Keratinocyte (primary cell): Measurements from ENCODE around the gene CYP26A1. TPM values are rescaled to one million over a fixed set of nuclear protein-coding genes. Genes with fewer than 3 reads are reported as not detected.

ENCODE experiments used
- DNase-seq: peaks from one replicate; pipeline ENCODE4 v3.0.0-alpha.2; 2011; ENCODE audit warnings: low read depth, missing footprints, low spot score
- FAIRE-seq: peaks from 2 replicates; lab custom pipeline; 2011; peaks lifted over from hg19 to GRCh38; lab: Jason Lieb, UNC
- H2AFZ ChIP-seq: 2 replicates; pipeline ENCODE4 v1.6.0; 2012; ENCODE audit warnings: low read length, control low read depth, inconsistent platforms; ENCODE audit not compliant: control insufficient read depth
- H3K27ac ChIP-seq: 2 replicates; pipeline ENCODE4 v1.5.1; 2011; ENCODE audit warnings: low read length; ENCODE audit not compliant: control insufficient read depth, insufficient read depth
- H3K27me3 ChIP-seq: 3 replicates; pipeline ENCODE4 v1.6.0; 2011; ENCODE audit warnings: low read length; ENCODE audit not compliant: control insufficient read depth, insufficient read depth; ENCODE audit errors: extremely low read depth
- H3K36me3 ChIP-seq, 2 experiments: 2 replicates in 1 of 2; 3 replicates in 1 of 2; pipeline ENCODE4 v1.5.1; 2011; ENCODE audit warnings: low read length in 2 of 2, mild to moderate bottlenecking in 1 of 2; ENCODE audit not compliant: control insufficient read depth in 2 of 2, insufficient read depth in 2 of 2; ENCODE audit errors: extremely low read depth in 1 of 2
- H3K4me1 ChIP-seq: 3 replicates; pipeline ENCODE4 v1.5.1; 2011; ENCODE audit warnings: low read length; ENCODE audit not compliant: control insufficient read depth, insufficient read depth; ENCODE audit errors: extremely low read depth
- H3K4me2 ChIP-seq: 3 replicates; pipeline ENCODE4 v1.6.0; 2011; ENCODE audit warnings: low read depth, low read length; ENCODE audit not compliant: control insufficient read depth, insufficient read depth; ENCODE audit errors: extremely low read depth
- H3K4me3 ChIP-seq, 3 experiments: fragments of 200-600 bp in 1 of 3; sonication (generic) in 1 of 3; 2 replicates in 2 of 3; 3 replicates in 1 of 3; pipeline ENCODE4 v1.5.1; 2011 to 2016; ENCODE audit warnings: low read length in 3 of 3, mild to moderate bottlenecking in 3 of 3, control low read depth in 2 of 3, inconsistent platforms in 1 of 3, low read depth in 1 of 3, mixed read lengths in 1 of 3, mixed run types in 1 of 3, moderate library complexity in 1 of 3; ENCODE audit not compliant: control insufficient read depth in 2 of 3, insufficient read depth in 2 of 3; ENCODE audit errors: extremely low read depth in 1 of 3
- H3K79me2 ChIP-seq: 2 replicates; pipeline ENCODE4 v1.6.0; 2012; ENCODE audit warnings: low read length; ENCODE audit not compliant: control insufficient read depth, insufficient read depth
- H3K9ac ChIP-seq: 3 replicates; pipeline ENCODE4 v1.6.0; 2011; ENCODE audit warnings: low read length; ENCODE audit not compliant: control insufficient read depth, insufficient read depth; ENCODE audit errors: extremely low read depth
- H3K9me1 ChIP-seq: 3 replicates; pipeline ENCODE4 v1.6.0; 2011; ENCODE audit warnings: low read length; ENCODE audit not compliant: control insufficient read depth, insufficient read depth; ENCODE audit errors: extremely low read depth
- H3K9me3 ChIP-seq: 2 replicates; pipeline ENCODE4 v1.5.1; 2012; ENCODE audit warnings: low read depth, low read length; ENCODE audit not compliant: control insufficient read depth
- H4K20me1 ChIP-seq: 3 replicates; pipeline ENCODE4 v1.6.0; 2011; ENCODE audit warnings: low read length; ENCODE audit not compliant: control insufficient read depth, insufficient read depth; ENCODE audit errors: extremely low read depth
- CTCF ChIP-seq, 3 experiments: IDR thresholded peaks in 1 of 3; conservative IDR thresholded peaks in 1 of 3; optimal IDR thresholded peaks in 1 of 3; 2 replicates in 2 of 3; 3 replicates in 1 of 3; pipeline versions ENCODE3 to v1.5.1; 2011; ENCODE audit warnings: low read length in 3 of 3, mild to moderate bottlenecking in 3 of 3, moderate library complexity in 2 of 3, control low read depth in 1 of 3, inconsistent platforms in 1 of 3; ENCODE audit not compliant: insufficient read depth in 2 of 3; ENCODE audit errors: extremely low read depth in 1 of 3
- EZH2 ChIP-seq: IDR thresholded peaks from one replicate; pipeline ENCODE4 v1.6.1; 2012; ENCODE audit warnings: inconsistent platforms, mild to moderate bottlenecking, low read length, moderate library complexity
- dilution Hi-C: fragments of 300-500 bp; cut with MboI; formaldehyde crosslinking; loops from one replicate; pipeline ENCODE4 v1.7.0; 2020; ENCODE audit warnings: low sequenced_read_pairs; ENCODE audit not compliant: extremely low pct_ligation_motif_present
- polyA plus RNA-seq, 5 experiments: library from polyadenylated mRNA; depleted of rRNA in 3 of 5; stranded (reverse) in 3 of 5; stranded (forward) in 1 of 5; unstranded in 1 of 5; fragments of >200 nt; gene quantifications; 1 replicate in 1 of 5; 2 replicates in 3 of 5; 3 replicates in 1 of 5; pipeline versions ENCODE4 v1.2.1 to v1.2.3, GENCODE V29; 2011 to 2012; ENCODE audit warnings: missing spikeins in 2 of 5, low read depth in 1 of 5, low replicate concordance in 1 of 5

CYP26A1 gene
- polyA plus RNA-seq, 1 donor (not counting 4 experiments of a cell fraction or from before 2014, with no cell fraction given) = not detected

- no peak overlapping the region for H3K27ac ChIP-seq
- no peak overlapping the region for H3K4me2 ChIP-seq
- no peak for TF ChIP-seq CTCF (optimal IDR thresholded peaks at IDR 0.05 in 1 of 3, IDR thresholded peaks at IDR 0.05 in 1 of 3, conservative IDR thresholded peaks at IDR 0.05 in 1 of 3; ENCODE audit: extremely low read depth in 1 of 3, insufficient read depth in 2 of 3, low read length in 3 of 3)
- TF ChIP-seq EZH2 = no peak
- H3K36me3 ChIP-seq = no peaks in the 10 kb centered on the region
- FAIRE-seq (no peak), DNase-seq (no peak)
- no peak overlapping the region for H3K4me3 ChIP-seq
- no peaks in the 10 kb centered on the region for H3K9me3 ChIP-seq
- no peaks in the 10 kb centered on the region for H3K9me1 ChIP-seq
- H3K4me1 ChIP-seq = no peaks in the 10 kb centered on the region
- H2AFZ ChIP-seq = no peak overlapping the region
- H4K20me1 ChIP-seq = no peaks in the 10 kb centered on the region
- peaks cover 32% of the 10 kb centered on the region for H3K27me3 ChIP-seq
- H3K9ac ChIP-seq = no peak overlapping the region
- no peaks in the 10 kb centered on the region for H3K79me2 ChIP-seq
- dilution Hi-C loops = no loop called here
These were observed 7.6 kb downstream of the CYP26A1 start for GRCh38 chr10:93081318-93081717.

- H3K9me3 ChIP-seq = no peaks in the 10 kb centered on the region
- no peak for TF ChIP-seq EZH2
- no peaks in the 10 kb centered on the region for H3K36me3 ChIP-seq
- no peaks in the 10 kb centered on the region for H3K4me1 ChIP-seq
- H4K20me1 ChIP-seq = no peaks in the 10 kb centered on the region
- H3K9me1 ChIP-seq = no peaks in the 10 kb centered on the region
- no peak overlapping the region for H3K4me2 ChIP-seq
- H3K27ac ChIP-seq = no peak overlapping the region
- peaks cover 29% of the 10 kb centered on the region for H3K27me3 ChIP-seq
- H3K9ac ChIP-seq = no peak overlapping the region
- H3K79me2 ChIP-seq = no peaks in the 10 kb centered on the region
- no peak overlapping the region for H2AFZ ChIP-seq
- FAIRE-seq (no peak), DNase-seq (no peak)
- dilution Hi-C loops = no loop called here
- no peak overlapping the region for H3K4me3 ChIP-seq
These were observed 8.1 kb downstream of the CYP26A1 start for GRCh38 chr10:93081834-93082233.
